ENCODE data around the gene DUSP2.

GRCh38 chr2:96138179-96139145 lies 6.8 kb downstream of the DUSP2 start, which contains the start of gene ASTL:
- peak; percentile 68 for TF ChIP-seq CTCF (conservative IDR thresholded peaks at IDR 0.05; ENCODE audit: low read depth, low read length)
- no peak for TF ChIP-seq EZH2 (IDR thresholded peaks at IDR 0.05; ENCODE audit: borderline replicate concordance, low read depth, low read length, poor library complexity, severe bottlenecking)
